ENCODE results near the gene NYNRIN. TPM values are rescaled to one million over a fixed set of nuclear protein-coding genes. Genes with fewer than 3 reads are reported as not detected.

NYNRIN gene
- total RNA-seq, 1 donor from 2014 or later = 6.1 TPM

DNA sequence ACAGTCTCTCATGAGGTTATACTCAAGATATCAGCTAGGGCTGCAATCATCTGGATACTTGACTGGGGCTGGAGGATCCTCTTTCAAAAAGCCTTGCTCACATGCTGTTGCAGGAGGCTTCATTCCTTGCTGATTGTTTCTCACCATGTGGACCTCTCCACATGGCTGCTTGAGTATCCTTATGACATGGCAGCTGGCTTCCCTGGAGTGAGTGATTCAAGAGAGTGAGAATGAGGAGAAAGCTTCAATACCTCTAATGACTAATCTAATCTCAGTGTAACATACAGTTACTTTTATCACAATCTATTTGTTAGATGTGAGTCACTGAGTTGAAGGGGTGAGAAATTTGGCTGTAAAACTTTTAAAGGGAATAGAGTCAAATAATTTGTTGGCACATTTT lies 58.2 kb downstream of the NYNRIN start:
- no peak for ATAC-seq

DNA sequence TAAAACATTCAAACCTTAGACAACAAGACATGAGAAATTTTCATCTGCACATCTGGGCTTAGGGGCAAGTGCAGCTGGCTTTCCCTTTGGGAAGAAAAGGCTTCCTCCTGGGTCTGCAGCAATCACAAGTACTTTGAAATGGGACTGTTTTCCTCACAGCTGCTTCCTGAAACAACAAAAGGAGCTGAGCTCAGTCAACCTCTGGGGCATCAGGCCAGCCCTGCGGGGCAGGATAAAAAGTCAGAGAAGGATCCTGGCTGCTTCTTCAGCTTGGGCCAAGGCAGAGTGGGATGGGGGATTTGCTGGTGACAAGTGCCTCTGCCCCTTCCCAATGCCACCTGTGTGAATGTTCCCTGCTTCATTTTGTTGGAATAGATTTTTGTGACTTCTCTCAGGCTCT lies 59.9 kb downstream of the NYNRIN start:
- no peak for ATAC-seq

DNA sequence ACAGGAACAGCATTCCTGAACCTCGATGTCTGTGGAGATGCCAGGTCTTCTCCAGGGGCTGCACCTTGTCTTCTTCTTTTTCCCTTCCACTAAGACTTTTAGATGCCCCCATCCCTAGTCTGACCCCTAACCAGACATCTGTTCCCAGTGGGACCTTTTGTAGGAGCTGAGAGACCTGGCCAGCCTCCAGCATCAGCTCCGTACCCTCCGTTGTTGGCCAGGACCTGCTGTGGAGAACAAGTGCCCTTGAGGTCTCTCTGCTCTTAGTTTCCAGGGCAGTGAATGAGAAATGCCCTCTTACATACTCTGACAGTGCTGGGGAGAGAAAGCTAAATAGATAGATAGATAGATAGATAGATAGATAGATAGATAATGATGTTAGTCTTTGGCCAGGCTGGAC lies 60.5 kb downstream of the NYNRIN start:
- no peak for ATAC-seq

DNA sequence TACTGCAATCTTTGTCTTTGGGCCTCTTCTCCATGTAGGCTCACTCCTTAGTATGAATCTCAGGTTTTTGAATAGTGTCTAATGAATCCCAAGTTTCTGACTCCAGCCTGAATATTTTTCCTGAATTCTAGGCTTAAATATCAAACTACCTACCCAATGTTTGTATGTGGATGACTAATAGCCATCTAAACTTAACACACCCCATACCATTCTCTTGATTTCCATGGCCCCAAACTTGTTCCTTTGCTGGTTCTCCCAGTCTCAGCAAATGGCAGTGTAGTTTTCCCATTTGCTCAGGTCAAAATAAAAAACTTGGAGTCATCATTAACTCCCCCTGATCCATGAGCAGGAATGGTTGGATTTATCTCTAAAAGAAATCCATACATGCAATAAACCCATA lies 62.5 kb downstream of the NYNRIN start:
- ATAC-seq = peak; percentile 43

DNA sequence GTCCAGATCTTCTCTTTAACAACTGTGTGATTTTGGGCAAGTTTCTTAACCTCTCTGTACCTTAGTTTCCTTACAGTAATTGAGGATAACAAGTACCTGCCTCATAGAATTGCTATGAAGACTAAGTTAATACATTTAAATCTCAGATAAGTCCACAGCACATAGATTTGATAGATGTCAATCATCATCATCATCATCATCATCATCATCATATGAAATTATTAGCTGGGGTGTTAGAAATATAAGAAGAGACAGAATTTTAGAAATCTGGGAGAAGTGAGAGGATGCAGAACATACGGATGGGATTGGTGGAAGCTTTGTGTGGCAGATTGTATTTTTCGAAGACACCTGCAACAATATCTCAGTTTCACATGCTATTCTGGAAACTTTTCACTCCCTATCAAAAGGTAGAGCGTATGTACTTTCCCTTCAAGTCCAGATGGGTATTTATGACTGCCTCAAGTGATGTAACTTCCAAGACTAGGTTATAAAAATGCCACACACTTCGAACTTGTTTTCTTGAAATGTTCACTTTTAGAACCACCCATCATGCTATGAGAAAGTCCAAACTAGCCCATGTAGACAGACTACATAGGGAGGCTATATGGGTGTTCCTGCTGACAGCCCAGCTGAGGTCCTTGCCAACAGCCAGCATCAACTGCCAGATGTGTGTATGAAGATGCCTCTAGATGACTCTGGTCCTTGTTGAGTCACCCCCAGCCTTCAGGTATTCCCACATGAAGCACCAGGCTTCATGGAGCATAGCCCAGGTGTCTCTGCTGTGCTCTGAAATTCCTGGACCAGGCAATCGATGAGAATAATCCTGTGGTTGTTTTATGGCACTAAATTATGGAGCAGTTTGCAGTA lies 64.4 kb downstream of the NYNRIN start:
- ATAC-seq = no peak

DNA sequence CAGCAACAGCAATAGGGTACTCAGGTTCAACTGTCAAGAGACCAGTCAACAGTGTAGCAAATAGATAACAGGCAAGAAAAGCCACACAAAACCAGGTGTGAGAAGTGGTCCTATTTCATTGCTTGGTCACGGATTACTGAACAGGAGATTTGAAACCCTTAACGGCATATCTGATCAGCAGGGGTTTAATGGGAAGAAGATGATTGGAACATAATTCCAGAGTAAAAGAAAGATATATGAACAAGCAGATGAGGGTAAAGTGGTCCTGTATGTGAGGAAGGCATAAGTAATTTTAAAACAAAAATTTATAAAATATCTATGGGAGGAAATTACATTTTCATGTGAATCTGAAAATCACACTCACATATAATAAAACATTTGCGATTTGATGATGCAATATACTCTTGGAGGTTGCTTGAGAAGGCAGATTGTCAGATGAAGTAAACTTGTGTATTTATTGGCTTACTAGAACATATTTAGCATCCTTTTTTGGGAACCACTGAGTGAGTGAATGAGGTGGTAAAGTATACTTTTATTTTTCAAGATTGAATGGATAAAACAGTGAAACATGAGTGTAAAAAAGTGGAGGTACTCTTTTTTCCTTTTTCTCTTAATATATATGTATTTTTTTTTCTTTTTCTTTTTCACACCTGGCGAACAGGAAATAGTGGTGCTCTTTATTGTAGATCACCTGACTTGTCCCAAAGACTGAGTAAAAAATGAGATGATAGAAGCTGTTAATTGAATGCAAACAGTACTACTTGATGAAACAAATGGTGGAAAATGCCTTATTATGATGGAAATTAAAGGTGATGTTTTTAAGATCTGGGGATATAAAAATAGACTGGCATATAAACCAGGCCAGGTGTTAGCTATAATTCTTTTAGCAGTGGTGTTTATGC lies 65.3 kb downstream of the NYNRIN start:
- ATAC-seq = no peak

DNA sequence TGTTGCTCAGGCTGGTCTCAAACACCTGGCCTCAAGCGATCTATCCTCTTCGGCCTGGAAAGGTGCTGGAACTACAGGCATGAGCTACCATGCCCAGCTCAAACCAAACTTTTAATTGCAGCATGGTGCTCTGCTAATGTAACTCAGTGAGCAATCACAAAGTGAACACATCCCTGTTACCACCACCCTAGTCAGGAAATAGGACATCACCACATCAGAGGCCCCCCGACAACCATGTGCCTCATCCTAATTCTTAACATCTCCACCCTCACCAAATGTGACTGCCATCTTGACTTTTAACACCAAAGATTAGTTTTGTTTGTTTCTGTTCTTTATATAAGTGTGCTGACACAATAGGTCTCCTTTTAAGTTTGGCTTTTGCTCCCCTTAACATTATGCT lies 66.6 kb downstream of the NYNRIN start:
- ATAC-seq = no peak

DNA sequence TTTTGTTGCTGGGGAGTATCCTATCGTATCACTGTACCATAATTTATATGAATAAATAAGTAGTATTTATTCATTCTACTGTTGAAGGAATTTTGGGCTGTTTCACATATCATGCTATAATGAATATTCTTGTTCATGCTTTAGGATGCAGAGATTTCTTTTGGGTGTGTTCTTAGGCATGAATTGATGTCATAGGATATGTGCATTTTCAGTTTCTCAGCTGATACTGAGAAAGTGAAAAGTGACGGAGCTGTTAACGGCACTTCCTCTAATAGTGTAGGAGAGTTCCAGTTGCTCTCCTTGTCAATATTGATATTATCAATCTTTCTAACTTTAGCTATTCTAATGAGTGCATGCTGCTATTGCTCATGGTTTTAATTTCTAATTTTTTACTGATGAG lies 67.0 kb downstream of the NYNRIN start:
- no peak for ATAC-seq

Other genes starting within 250 kb of the NYNRIN start
- 44.2 TPM for gene IRF9, start 237.7 kb upstream of the NYNRIN start, total RNA-seq
- gene REC8, start 226.9 kb upstream of the NYNRIN start, total RNA-seq = 5.4 TPM
- gene IPO4, start 210.2 kb upstream of the NYNRIN start, total RNA-seq = 44.6 TPM
- 30.3 TPM for gene TM9SF1, start 203.6 kb upstream of the NYNRIN start, total RNA-seq
- not detected for gene TSSK4, start 193.3 kb upstream of the NYNRIN start, total RNA-seq
- 49.0 TPM for gene CHMP4A, start 185.5 kb upstream of the NYNRIN start, total RNA-seq
- gene MDP1, start 182.9 kb upstream of the NYNRIN start, total RNA-seq = 9.5 TPM
- 131 TPM for gene NEDD8, start 166.6 kb upstream of the NYNRIN start, total RNA-seq
- 38.9 TPM for gene GMPR2, start 166.1 kb upstream of the NYNRIN start, total RNA-seq
- gene TINF2, start 156.4 kb upstream of the NYNRIN start, total RNA-seq = 97.0 TPM
- gene TGM1, start 135.8 kb upstream of the NYNRIN start, total RNA-seq = 1,652 TPM
- gene RABGGTA, start 127.4 kb upstream of the NYNRIN start, total RNA-seq = 91.5 TPM
- gene DHRS1, start 99.2 kb upstream of the NYNRIN start, total RNA-seq = 110 TPM
- gene NOP9, start 99.2 kb upstream of the NYNRIN start, total RNA-seq = 20.5 TPM
- 27.4 TPM for gene CIDEB, start 91.0 kb upstream of the NYNRIN start, total RNA-seq
- gene LTB4R2, start 88.9 kb upstream of the NYNRIN start, total RNA-seq = 82.9 TPM
- 94.9 TPM for gene LTB4R, start 87.5 kb upstream of the NYNRIN start, total RNA-seq
- 4.5 TPM for gene ADCY4, start 63.9 kb upstream of the NYNRIN start, total RNA-seq
- gene RIPK3, start 59.0 kb upstream of the NYNRIN start, total RNA-seq = 10.5 TPM
- gene NFATC4, start 30.8 kb upstream of the NYNRIN start, total RNA-seq = 3.4 TPM
- 0.44 TPM for gene CBLN3, start 30.7 kb downstream of the NYNRIN start, total RNA-seq
- gene KHNYN, start 31.0 kb downstream of the NYNRIN start, total RNA-seq = 32.0 TPM
- 23.8 TPM for gene SDR39U1, start 43.8 kb downstream of the NYNRIN start, total RNA-seq
- 0.64 TPM for gene CMA1, start 109.3 kb downstream of the NYNRIN start, total RNA-seq
- gene CTSG, start 177.2 kb downstream of the NYNRIN start, total RNA-seq = not detected
- gene GZMH, start 210.7 kb downstream of the NYNRIN start, total RNA-seq = not detected
- gene GZMB, start 235.2 kb downstream of the NYNRIN start, total RNA-seq = 1.2 TPM